Neuronal stem cell (in vitro differentiated cells): ENCODE measurements around the gene RSL24D1.
"Not testable (repeated sequence)": the region's sequence is repeated elsewhere in the genome, so short reads cannot be mapped to it uniquely, and the experiment has no call there.

ENCODE experiments used
- DNase-seq: peaks from one replicate; pipeline ENCODE4 v3.0.0-alpha.2; 2013; ENCODE audit warnings: low spot score
- H2AFZ ChIP-seq: one replicate; pipeline ENCODE4 v1.6.1; 2013; ENCODE audit warnings: mild to moderate bottlenecking, low read length, inconsistent platforms
- H2AK5ac ChIP-seq: 2 replicates; pipeline ENCODE4 v1.6.1; 2013; ENCODE audit warnings: low read depth, mild to moderate bottlenecking, inconsistent platforms, low read length, moderate library complexity, mixed read lengths
- H2BK120ac ChIP-seq: 2 replicates; pipeline ENCODE4 v1.6.1; 2013; ENCODE audit warnings: low read depth, mild to moderate bottlenecking, inconsistent platforms, low read length, moderate library complexity, mixed read lengths
- H2BK12ac ChIP-seq: one replicate; pipeline ENCODE4 v1.6.1; 2013; ENCODE audit warnings: low read length, inconsistent platforms
- H2BK15ac ChIP-seq: 2 replicates; pipeline ENCODE4 v1.6.1; 2013; ENCODE audit warnings: mild to moderate bottlenecking, low read length, inconsistent platforms, mixed read lengths
- H2BK5ac ChIP-seq: one replicate; pipeline ENCODE4 v1.6.1; 2013; ENCODE audit warnings: inconsistent platforms, mild to moderate bottlenecking, low read length, moderate library complexity
- H3K14ac ChIP-seq: one replicate; pipeline ENCODE4 v1.6.1; 2013; ENCODE audit warnings: low read length, inconsistent platforms
- H3K18ac ChIP-seq: 2 replicates; pipeline ENCODE4 v1.6.1; 2013; ENCODE audit warnings: low read length, inconsistent platforms
- H3K23ac ChIP-seq: 2 replicates; pipeline ENCODE4 v1.6.1; 2013; ENCODE audit warnings: low read depth, mild to moderate bottlenecking, mixed read lengths, low read length, inconsistent platforms; ENCODE audit not compliant: poor library complexity
- H3K27ac ChIP-seq: replicated peaks from 3 replicates; pipeline ENCODE4 v1.5.1; 2013; ENCODE audit warnings: low read length, inconsistent platforms
- H3K27me3 ChIP-seq, 3 experiments: 2 replicates each; pipeline ENCODE4 v1.6.1; 2013; ENCODE audit warnings: low read length in 3 of 3, mild to moderate bottlenecking in 2 of 3, inconsistent platforms in 1 of 3, low read depth in 1 of 3, mixed read lengths in 1 of 3, moderate library complexity in 1 of 3; ENCODE audit not compliant: control insufficient read depth in 3 of 3, insufficient read depth in 3 of 3
- H3K36me3 ChIP-seq, 2 donors: replicated peaks in 1 of 2; 2 replicates each; pipeline ENCODE4 v1.6.1; 2013; ENCODE audit warnings: low read length in 2 of 2; ENCODE audit not compliant: control insufficient read depth in 2 of 2, insufficient read depth in 2 of 2
- H3K4ac ChIP-seq: 2 replicates; pipeline ENCODE4 v1.6.1; 2013; ENCODE audit warnings: inconsistent platforms, mild to moderate bottlenecking, low read length, moderate library complexity
- H3K4me1 ChIP-seq, 2 donors: 1 replicate in 1 of 2; 2 replicates in 1 of 2; pipeline ENCODE4 v1.6.1; 2013; ENCODE audit warnings: low read length in 2 of 2, low read depth in 1 of 2; ENCODE audit not compliant: control insufficient read depth in 2 of 2, insufficient read depth in 1 of 2
- H3K4me2 ChIP-seq: one replicate; pipeline ENCODE4 v1.6.1; 2013; ENCODE audit warnings: mild to moderate bottlenecking, low read length, inconsistent platforms; ENCODE audit not compliant: insufficient read depth, poor library complexity, severe bottlenecking
- H3K4me3 ChIP-seq, 2 donors: 2 replicates each; pipeline ENCODE4 v1.5.1; 2013; ENCODE audit warnings: low read length in 2 of 2, mild to moderate bottlenecking in 2 of 2, inconsistent platforms in 1 of 2, moderate library complexity in 1 of 2
- H3K79me1 ChIP-seq: one replicate; pipeline ENCODE4 v1.6.1; 2013; ENCODE audit warnings: low read depth, mild to moderate bottlenecking, inconsistent platforms, low read length, moderate library complexity
- H3K9ac ChIP-seq: one replicate; pipeline ENCODE4 v1.6.1; 2013; ENCODE audit warnings: mild to moderate bottlenecking, low read depth, low read length, inconsistent platforms; ENCODE audit not compliant: poor library complexity
- H3K9me3 ChIP-seq, 2 donors: replicated peaks in 1 of 2; 2 replicates each; pipeline versions ENCODE3 to v1.6.1; 2013; ENCODE audit warnings: low read length in 2 of 2, mild to moderate bottlenecking in 2 of 2, inconsistent platforms in 1 of 2, low read depth in 1 of 2, mixed read lengths in 1 of 2, moderate library complexity in 1 of 2; ENCODE audit not compliant: control insufficient read depth in 2 of 2, insufficient read depth in 1 of 2
- H4K8ac ChIP-seq: one replicate; pipeline ENCODE4 v1.6.1; 2013; ENCODE audit warnings: low read depth, mild to moderate bottlenecking, inconsistent platforms, low read length, moderate library complexity
- H4K91ac ChIP-seq: one replicate; pipeline ENCODE4 v1.6.1; 2013; ENCODE audit warnings: low read length, low read depth, mild to moderate bottlenecking, inconsistent platforms; ENCODE audit not compliant: poor library complexity
- WGBS, 2 donors: extraction: QIAGEN DNeasy Blood & Tissue Kit; methylation state at CpG; one replicate each; pipeline ENCODE4 v1.1.7; 2013; ENCODE audit warnings: missing lambda C conversion rate in 2 of 2, mixed read lengths in 1 of 2; ENCODE audit not compliant: insufficient read length in 2 of 2, insufficient replicate concordance in 1 of 2; ENCODE audit errors: extremely low coverage in 2 of 2; 5-methylcytosine and 5-hydroxymethylcytosine counted together

RSL24D1 gene

DNA sequence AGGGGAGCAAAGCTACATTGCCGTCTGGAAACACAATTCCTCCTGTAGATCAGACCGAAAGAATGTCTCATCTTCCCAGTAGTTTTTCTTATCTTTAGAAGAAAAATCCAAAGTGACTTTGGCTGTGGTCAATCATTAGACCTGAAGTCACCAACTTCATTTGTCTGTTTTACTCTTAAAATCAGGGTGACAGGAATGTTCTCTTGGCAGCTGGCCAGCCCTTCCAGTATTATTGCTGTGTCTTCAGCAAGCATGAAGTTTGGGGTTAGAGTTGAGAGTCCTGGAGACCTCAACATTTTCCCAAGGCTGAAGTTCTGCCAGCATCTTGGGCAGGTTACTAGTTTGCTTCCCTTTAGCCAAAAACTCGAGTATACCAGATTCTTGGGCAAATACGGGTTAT lies 32.5 kb downstream of the RSL24D1 start:
- Histone ChIP-seq H3K4ac (no peak overlapping the region), H4K91ac (no peak overlapping the region), H3K4me1 (no peaks in the 10 kb centered on the region), H3K9ac (no peak overlapping the region), H2BK5ac (no peak overlapping the region), H3K27ac (no peak overlapping the region), H3K14ac (no peak overlapping the region), H3K36me3 (no peaks in the 10 kb centered on the region), H4K8ac (no peak overlapping the region), H2AK5ac (no peak overlapping the region), H3K27me3 (no peaks in the 10 kb centered on the region), H2BK12ac (no peak overlapping the region), H3K4me2 (no peak overlapping the region), H2BK15ac (no peak overlapping the region), H2AFZ (no peak overlapping the region), H2BK120ac (no peak overlapping the region), H3K79me1 (no peaks in the 10 kb centered on the region), H3K4me3 (no peak overlapping the region), H3K23ac (no peak overlapping the region), H3K9me3 (no peaks in the 10 kb centered on the region), H3K18ac (no peak overlapping the region)
- no peak for DNase-seq
- no CpG with 5 or more reads among the region's 4 CpGs for WGBS, 2 donors

DNA sequence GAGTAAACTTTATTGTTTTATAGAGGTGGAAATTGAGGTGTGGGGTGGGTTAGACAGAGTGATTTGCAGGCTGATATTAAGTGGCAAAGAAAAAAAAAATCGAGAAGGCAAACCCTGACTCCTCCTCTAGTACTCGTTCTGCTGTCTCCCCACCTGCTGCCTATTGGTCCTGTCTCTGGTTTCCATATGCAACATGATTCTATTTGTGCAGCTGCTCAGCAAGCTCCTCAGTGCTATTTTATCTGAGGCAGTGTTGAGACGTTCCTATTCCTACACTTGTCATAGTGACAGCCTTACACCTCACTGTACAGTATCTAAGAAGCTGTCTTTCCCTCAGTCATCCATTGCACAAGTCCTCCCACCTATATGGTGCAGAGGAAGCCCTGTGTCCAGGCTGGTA lies 45.1 kb downstream of the RSL24D1 start:
- H4K8ac ChIP-seq: no peak overlapping the region
- H3K9ac ChIP-seq: no peak overlapping the region
- no peak overlapping the region for H2BK120ac ChIP-seq
- H3K4me3 ChIP-seq: no peak overlapping the region
- DNase-seq: no peak
- H3K27ac ChIP-seq: no peak overlapping the region
- H3K4ac ChIP-seq: no peak overlapping the region
- no peak overlapping the region for H3K18ac ChIP-seq
- no peaks in the 10 kb centered on the region for H3K4me1 ChIP-seq
- H3K36me3 ChIP-seq: no peaks in the 10 kb centered on the region
- no peak overlapping the region for H4K91ac ChIP-seq
- no peak overlapping the region for H2BK12ac ChIP-seq
- H2BK15ac ChIP-seq: no peak overlapping the region
- no peak overlapping the region for H3K14ac ChIP-seq
- no peak overlapping the region for H2AFZ ChIP-seq
- no peak overlapping the region for H2BK5ac ChIP-seq
- peaks cover 0 to 11% (median 0%) of the 10 kb centered on the region in 3 experiments for H3K27me3 ChIP-seq
- no peaks in the 10 kb centered on the region for H3K9me3 ChIP-seq
- no CpG with 5 or more reads among the region's 3 CpGs for WGBS, 2 donors
- no peak overlapping the region for H2AK5ac ChIP-seq
- no peaks in the 10 kb centered on the region for H3K79me1 ChIP-seq
- no peak overlapping the region for H3K4me2 ChIP-seq
- no peak overlapping the region for H3K23ac ChIP-seq

DNA sequence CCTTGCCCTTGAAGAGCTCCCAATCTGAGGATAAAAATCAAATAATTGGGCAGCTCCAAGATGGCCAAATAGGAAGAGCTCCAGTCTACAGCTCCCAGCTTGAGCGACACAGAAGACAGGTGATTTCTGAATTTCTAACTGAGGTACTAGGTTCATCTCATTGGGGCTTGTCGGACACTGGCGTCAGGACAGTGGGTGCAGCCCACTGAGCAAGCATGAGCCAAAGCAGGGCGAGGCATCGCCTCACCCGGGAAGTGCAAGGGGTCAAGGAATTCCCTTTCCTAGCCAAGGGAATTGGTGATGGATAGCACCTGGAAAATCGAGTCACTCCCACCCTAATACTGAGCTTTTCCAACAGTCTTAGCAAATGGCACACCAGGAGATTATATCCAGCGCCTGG lies 53.6 kb downstream of the RSL24D1 start:
- not testable (repeated sequence) for H2BK15ac ChIP-seq, H3K4ac ChIP-seq, H3K27ac ChIP-seq, H3K4me1 ChIP-seq, H3K4me3 ChIP-seq, H2AFZ ChIP-seq, H2AK5ac ChIP-seq, H4K91ac ChIP-seq, DNase-seq, H3K9ac ChIP-seq, H2BK12ac ChIP-seq, H2BK5ac ChIP-seq, H3K18ac ChIP-seq, H4K8ac ChIP-seq, H2BK120ac ChIP-seq, H3K9me3 ChIP-seq, H3K36me3 ChIP-seq, H3K4me2 ChIP-seq, H3K79me1 ChIP-seq, H3K14ac ChIP-seq, H3K23ac ChIP-seq, H3K27me3 ChIP-seq
- no CpG with 5 or more reads among the region's 8 CpGs for WGBS, 2 donors

DNA sequence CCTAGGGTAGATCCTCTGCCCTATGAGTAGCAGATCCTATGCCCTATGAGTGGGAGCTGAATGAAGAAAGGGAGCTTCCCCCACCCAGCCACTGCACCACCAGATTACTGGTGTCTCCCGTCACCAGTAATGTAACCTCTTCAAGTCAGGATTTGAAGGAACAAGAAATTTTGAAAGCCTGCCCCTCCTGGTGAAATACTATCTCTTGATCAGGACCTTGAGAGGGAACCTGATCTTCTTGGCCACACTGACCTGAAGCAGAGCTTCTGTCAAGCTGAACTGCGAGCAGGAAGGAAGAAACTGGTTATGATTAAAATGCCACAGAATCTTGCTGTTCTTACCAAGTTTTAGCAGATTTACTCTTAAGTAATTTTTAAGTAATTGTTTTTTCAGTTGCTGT lies 62.8 kb downstream of the RSL24D1 start:
- Histone ChIP-seq H2BK15ac (no peak overlapping the region), H2AFZ (no peak overlapping the region), H2BK120ac (no peak overlapping the region), H3K36me3 (no peaks in the 10 kb centered on the region), H4K8ac (no peak overlapping the region), H3K27ac (no peak overlapping the region), H3K4ac (no peak overlapping the region), H3K79me1 (no peaks in the 10 kb centered on the region), H3K27me3 (no peaks in the 10 kb centered on the region), H2AK5ac (no peak overlapping the region), H3K23ac (no peak overlapping the region), H4K91ac (no peak overlapping the region), H3K4me1 (no peaks in the 10 kb centered on the region), H2BK12ac (no peak overlapping the region), H3K9ac (no peak overlapping the region), H3K9me3 (no peaks in the 10 kb centered on the region), H3K4me3 (no peak overlapping the region), H2BK5ac (no peak overlapping the region), H3K14ac (no peak overlapping the region), H3K4me2 (no peak overlapping the region), H3K18ac (no peak overlapping the region)
- no CpG with 5 or more reads among the region's 2 CpGs for WGBS, 2 donors
- DNase-seq: no peak
